ENCODE results near the gene SRC.
"Not testable (repeated sequence)": the region's sequence is repeated elsewhere in the genome, so short reads cannot be mapped to it uniquely, and the experiment has no call there.

Gene SRC

DNA sequence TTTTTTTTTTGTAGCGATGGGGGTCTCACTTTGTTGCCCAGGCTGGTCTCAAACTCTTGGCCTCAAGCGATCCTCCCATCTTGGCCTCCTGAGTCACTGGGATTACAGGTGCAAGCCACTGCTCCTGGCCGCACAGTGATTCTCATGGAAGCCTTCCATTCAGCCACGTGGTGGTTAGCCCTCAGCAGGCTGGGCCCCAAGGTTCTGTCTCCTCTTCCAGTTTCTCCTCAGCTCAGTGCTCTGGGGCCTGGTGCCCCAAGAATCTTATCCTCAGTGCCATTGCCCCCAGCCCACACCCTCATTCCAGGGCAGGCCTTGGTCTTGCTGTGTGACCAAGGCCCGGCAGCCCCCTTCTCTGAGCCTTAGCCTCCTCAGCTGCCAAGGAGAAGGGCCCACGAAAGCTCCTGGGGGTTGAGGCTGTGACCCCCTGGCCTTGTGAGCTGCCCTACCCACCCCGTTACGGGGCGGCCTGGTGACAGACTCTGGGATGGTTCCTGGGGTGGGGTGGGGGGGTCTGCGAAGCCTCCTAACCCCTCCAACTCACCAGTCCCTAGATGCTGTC, 16.4 kb downstream of the SRC start:
- DNase-seq (ENCODE audit: low read depth in 1 of 2, low spot score in 1 of 2) = no peak

DNA sequence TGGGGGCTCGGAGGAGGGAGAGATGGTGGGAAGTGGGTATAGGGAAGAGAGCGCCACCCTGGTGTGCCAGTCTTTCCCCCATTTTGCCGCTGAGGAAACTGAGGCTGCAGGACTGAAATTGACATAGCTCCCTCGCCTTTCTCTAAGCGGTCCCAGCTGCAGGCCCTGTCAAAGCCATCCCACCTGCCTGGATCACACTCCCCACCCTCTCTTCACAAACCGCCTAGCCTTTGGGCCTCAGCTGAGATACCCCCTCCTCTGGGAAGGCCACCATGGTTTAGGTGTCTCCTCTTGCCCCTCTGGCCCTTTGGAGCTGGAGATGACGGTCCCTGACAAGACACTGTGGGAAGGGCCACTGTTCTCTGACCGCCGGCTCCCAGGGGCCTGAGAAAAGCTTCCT, 16.9 kb downstream of the SRC start:
- DNase-seq (ENCODE audit: low read depth in 1 of 2, low spot score in 1 of 2) = no peak

DNA sequence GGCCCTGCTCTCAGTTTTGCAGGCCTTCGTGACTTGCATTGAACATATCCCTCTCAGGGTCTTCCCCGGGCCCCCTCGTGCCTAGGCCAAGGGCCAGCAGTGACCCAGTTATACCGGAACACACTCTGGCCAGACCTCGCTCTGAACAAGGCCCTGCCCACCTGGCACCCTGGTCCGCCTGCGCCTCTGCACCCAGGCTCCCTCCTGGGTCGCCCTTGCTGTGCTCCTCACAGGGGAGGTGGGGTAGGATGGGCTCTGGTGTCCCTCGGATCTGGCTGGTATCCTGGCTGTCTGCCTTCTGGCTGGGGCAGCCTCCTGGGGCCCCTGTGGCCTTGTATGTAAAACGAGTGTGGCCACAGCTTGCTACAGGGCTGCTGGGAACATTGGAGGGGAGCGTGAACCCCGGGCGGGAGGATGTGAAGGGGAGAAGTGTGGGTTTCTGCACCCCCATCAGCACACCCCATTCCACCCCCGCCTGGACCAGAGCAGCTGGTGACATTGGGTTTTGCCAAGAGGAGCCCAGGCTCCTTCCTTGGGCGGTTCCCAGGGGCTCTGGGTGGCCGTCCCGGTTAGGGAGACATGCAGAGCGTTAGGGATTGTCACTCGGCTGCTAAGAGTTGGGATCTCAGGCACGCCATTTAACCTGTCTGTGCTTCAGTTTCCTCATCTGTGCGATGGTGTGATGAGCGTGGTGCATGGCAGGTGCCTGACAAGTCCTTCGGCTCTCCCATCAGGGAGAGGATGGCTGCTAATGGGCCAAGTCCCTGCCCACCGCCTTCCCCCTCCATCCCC, 17.5 kb downstream of the SRC start:
- DNase-seq (ENCODE audit: low read depth in 1 of 2, low spot score in 1 of 2) = no peak

DNA sequence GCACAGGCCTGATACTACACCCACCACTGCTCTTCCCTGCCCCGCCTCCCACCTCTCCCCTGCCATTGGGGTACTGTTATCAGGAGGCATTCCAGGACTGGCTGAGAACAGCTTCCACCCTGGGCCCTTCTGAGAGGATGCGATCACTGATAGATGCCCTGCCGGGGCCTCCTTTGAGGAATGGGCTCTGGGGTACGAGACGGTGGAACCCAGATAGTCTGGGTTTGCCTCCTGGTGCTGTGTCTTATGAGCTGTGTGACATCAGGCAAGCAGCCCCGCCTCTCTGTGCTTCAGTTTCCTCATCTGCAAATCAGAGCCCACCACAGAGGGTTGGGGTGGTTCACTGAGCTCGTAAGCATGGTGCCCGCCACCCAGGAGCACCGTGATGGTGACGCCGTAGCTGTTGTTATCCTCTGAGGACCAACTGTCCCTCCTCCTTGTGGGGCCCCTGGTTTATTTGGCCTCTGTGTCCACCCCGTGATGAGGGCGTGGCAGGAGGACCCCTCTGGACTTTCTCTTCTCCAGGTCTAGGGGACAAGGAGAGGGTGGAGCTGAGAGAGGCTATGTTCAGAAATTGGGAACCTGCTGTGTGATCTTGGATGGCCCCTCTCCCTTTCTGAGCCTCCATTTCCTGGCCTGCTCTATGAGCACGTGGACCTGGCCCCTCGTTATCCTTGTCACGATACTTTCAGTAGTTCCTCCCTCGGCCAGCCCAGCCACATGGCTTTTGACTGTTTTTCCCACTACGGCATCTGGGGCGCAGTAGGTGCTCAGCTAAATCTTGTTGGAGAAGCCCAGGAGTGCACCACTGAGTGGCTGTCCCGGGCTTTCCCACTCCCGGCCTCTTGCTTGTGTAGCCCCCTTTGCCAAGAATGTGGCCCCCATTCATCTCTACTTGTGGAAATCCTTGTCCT, 18.3 kb downstream of the SRC start:
- DNase-seq (ENCODE audit: low read depth in 1 of 2, low spot score in 1 of 2) = no peak

DNA sequence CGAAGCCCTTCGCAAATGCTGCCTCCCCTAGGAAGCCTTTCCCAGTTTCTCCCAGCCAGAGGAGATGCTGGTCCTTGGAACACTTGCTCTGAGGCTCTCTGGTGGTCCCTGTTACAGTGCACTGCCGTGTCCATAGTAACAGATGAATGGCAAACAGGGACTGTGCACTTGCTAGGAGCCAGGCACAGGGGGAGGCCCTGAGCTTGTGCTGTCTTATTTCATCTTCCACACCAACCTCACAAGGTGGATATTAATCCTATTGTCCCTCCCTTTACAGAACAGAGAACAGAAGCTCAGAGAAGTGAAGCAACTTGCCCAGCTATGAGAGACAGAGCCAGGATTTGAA, 19.0 kb downstream of the SRC start:
- DNase-seq (ENCODE audit: low read depth in 1 of 2, low spot score in 1 of 2) = no peak

DNA sequence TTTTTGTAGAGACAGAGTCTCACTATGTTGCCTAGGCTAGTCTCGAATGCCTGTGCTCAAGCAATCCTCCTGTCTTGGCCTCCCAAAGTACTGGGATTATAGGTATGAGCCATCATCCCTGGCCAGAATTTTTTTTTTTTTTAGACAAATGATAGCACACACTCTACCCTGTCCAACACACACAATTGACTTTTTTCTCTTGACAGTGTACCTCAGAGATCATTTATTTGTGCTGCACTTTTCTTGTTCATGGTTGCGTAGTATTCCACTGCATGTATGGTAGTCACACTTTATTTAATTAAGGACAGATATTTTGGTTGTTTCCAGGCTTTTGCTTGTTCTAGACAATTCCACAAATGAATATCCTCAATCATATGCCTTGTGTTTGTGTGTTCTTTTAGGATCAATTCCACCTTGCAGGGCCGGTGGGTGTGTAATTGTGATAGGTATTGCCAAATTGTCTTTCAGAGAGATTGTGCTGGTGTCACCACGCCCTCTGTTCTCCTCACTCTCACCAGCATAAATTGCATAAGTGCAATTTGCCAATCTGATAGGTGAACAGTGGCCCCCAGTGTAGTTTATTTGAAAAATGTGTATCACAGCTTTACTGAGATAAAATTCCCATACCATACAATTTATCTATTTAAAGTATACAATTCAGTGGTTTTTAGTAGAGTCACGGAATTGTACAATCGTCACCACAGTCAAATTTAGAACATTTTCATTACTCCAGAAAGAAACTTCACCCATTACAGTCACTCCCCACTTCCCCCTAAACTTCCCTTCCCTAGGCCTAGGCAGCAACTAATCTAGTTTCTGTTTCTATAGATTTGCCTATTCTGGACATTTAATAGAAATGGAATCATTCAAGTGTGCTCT, 20.1 kb downstream of the SRC start:
- DNase-seq (ENCODE audit: low read depth in 1 of 2, low spot score in 1 of 2) = no peak

DNA sequence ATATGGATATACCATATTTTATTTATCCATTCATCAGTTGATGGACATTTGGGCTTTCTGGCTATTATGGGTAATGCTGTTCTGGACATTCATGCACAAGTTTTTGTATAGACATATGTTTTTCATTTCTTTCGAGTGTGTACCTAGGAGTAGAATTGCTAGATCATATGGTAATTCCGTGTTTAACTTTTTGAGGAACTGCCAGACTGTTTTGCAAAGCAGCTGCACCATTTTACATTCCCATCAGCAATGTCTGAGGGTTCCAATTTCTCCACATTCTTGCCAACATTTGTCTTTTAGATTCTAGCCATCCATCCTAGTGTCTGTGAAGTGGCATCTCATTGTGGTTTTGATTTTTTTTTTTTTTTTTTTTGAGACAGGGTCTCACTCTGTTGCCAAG, 20.8 kb downstream of the SRC start:
- DNase-seq (ENCODE audit: low read depth in 1 of 2, low spot score in 1 of 2) = no peak

DNA sequence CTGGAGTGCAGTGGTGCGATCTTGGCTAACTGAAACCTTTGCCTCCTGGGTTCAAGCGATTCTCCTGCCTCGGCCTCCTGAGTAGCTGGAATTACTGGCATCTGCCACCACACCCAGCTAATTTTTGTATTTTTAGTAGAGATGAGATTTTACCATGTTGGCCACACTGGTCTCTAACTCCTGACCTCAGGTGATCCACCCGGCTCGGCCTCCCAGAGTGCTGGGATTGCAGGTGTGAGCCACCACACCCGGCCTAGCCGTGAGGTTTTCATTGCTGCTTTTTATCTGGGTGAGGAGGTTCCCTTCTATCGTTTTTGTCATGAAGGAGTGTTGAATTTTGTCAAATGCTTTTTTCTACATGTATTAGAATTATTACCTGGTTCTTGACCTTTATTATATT, 23.9 kb downstream of the SRC start:
- DNase-seq (ENCODE audit: low read depth in 1 of 2, low spot score in 1 of 2) = no peak

DNA sequence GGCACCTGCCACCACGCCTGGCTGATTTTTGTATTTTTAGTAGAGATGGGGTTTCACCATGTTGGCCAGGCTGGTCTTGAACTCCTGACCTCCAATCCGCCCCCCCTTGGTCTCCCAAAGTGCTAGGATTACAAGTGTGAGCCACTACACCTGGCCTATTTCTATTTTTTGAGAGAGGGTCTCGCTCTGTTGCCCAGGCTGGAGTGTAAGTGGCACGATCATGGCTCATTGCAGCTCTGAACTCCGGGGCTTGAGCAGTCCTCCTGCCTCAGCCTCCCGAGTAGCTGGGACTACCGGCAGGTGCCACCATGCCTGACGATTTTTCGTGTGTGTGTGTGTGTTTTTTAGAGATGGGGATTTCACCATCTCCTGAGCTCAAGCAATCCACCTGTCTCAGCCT, 25.9 kb downstream of the SRC start:
- DNase-seq (ENCODE audit: low read depth in 1 of 2, low spot score in 1 of 2) = not testable (repeated sequence)

DNA sequence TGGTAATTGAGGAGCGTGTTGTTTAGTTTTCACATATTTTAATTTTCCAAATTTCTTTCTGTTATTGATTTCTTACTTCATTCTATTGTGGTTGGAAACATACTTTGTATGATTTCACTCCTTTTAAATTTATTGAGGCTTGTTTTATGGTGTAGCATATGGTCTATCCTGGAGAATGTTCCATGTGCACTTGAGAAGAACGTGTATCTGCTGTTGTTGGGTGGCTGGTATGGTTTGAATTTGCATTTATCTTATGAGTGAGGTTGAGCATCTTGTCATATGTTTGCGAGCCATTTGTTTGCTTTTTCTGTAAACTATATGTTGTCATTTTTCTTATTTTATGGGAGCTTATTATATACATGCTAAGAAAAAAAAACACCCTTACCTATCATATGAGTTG, 26.5 kb downstream of the SRC start:
- no peak for DNase-seq (ENCODE audit: low read depth in 1 of 2, low spot score in 1 of 2)

DNA sequence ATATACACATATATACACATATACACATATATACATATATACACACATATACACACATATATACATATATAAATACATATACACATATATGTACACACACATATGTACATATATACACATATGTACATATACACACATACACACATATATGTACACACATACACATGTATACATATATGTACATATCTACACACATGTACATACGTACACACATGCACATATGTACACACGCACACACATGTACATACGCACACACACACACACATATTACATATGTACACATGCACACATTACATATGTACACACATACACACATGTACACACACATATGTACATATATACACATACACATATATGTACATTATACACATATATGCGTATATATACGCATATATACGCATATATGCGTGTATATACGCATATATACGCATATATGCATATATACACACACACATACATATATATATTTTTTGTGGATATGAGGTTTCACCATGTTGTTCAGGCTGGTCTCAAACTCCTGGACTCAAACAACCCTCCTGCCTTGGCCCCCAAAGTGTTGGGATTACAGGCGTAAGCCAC, 27.2 kb downstream of the SRC start:
- no peak for DNase-seq (ENCODE audit: low read depth in 1 of 2, low spot score in 1 of 2)

DNA sequence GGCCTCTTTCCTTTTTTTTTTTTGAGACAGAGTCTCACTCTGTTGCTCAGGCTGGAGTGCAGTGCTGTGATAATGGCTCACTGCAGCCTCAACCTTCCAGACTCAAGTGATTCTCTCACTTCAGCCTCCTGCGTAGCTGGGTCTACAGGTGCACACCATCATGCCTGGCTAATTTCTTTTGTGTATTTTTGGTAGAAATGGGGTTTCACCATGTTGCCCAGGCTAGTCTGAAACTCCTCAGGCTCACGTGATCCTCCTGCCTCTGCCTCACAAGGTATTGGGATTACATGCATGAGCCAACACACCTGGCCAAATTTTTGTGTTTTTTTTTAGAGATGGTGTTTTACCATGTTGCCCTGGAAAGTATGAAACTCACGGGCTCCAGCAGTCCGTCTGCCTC, 29.3 kb downstream of the SRC start:
- DNase-seq (ENCODE audit: low read depth in 1 of 2, low spot score in 1 of 2) = no peak

DNA sequence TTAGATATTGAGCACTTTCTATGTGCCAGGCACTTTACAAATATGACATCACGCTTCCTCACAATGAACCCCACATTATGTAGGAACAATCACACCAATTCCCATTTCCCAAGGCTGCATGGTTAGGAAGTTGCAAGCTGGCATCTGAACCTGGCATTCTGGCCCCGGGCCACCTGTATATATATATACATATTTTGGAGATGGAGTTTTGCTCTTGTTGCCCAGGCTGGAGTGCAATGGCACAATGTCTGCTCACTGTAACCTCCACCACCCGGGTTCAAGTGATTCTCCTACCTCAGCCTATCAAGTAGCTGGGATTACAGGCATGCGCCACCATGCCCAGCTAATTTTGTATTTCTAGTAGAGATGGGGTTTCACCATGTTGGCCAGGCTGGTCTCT, 30.4 kb downstream of the SRC start:
- DNase-seq (ENCODE audit: low read depth in 1 of 2, low spot score in 1 of 2) = no peak

DNA sequence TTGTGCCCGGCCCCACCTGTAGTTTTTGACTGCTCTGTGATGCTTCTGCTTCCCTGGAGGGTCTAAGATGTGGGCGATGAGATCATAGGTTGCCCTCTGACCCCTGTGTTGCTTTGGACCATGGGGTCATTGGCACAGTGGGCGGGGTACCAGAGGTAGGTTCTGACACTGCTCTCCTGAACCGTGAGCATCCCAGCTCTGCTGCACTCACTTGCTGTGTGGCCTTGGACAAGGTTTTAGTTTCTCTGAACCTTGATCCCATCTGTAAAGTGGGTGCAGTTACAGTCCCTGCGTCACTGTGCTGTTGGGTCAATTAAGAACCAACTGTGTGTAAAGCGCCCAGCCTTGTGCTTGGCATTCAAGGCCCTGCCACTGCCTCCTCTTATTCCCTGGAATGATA, 30.9 kb downstream of the SRC start:
- no peak for DNase-seq (ENCODE audit: low read depth in 1 of 2, low spot score in 1 of 2)

DNA sequence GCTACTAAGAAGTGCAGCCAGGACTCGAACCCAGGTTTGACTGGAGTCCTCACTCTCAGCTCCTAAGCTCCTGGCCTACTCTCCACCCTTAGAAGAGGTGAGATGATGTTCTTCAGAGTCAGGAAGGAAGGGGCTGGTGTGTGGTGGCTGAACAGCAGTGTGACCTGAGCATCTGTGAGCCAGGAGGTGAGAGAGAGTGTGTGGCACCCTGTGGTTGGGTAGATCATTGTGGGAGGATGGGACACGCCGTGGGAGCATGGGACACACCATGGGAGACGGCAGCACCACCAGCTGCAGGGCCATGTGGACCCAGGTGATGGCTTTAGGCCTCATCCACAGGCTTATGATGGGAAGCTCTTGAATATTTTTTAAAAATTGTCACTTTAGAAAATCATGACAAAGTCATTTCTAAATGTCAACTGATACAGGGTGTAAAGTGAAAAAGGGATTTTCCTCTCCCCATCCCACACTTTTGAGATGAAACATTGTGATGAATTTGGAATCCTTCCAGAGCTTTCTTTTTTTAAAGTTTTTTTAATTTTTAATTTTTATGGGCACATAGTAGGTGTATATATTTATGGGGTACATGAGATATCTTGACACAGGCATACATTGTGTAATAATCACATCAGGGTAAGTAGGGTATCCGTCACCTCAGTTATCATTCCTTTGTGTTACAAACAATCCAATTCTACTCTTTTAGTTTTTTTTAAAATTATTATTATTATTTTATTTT, 31.6 kb downstream of the SRC start:
- no peak for DNase-seq (ENCODE audit: low read depth in 1 of 2, low spot score in 1 of 2)

DNA sequence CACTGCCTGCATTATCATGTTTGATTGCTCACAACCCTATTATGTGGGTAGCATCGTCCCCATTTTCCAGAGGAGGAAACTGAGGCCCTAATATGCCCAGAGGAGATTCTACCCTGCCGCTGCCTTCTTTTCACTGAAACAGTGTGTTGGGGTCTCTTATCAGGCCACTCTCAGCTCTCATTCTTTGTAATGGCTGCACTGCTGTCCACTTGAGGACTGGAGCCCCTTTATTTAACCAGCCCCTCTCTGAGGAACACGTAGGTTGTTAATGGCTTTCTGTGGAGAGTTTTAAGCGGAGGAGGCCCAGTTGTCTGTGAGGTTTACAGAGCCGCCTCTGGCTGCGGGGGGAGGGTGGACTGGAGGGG, 32.5 kb downstream of the SRC start:
- DNase-seq (ENCODE audit: low read depth in 1 of 2, low spot score in 1 of 2) = no peak

DNA sequence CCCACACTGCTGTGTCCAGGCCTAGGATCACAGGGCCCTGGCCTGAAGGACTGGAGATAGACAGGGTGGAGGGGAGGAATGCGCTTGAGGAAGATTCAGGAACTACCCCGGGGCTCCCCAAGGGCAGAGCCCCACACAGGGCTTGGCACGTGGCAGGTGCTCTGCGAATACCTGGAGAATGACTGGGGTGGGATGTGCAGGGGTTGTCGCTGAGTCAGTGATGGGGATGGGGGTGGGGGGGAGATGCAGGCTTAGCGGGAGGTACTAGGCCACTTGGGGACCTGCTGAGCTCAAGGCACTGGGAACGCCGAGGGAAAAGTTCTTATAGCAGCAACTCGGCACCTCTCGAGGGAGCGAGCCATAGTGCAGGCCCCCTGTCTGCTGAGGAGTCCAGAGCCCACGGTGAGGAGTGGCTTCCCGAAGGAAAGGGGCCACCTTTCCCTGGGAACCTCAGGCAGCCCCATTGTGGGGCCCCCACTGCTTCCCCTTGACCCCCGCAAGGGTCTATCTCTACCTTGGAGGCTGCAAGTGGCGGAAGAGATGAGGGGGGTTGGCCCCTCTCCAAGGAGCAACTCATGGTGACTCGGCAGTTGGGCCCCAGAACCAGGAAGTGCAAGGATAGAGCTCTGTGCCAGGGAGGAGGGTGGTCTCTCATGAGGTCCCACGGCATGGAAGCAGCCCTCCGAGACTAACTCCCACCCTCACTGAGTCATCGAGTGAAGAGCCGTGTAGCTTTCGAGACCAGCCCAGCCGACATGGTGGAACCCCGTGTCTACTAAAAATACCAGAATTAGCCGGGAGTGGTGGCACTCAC, 33.1 kb downstream of the SRC start:
- no peak for DNase-seq (ENCODE audit: low read depth in 1 of 2, low spot score in 1 of 2)

DNA sequence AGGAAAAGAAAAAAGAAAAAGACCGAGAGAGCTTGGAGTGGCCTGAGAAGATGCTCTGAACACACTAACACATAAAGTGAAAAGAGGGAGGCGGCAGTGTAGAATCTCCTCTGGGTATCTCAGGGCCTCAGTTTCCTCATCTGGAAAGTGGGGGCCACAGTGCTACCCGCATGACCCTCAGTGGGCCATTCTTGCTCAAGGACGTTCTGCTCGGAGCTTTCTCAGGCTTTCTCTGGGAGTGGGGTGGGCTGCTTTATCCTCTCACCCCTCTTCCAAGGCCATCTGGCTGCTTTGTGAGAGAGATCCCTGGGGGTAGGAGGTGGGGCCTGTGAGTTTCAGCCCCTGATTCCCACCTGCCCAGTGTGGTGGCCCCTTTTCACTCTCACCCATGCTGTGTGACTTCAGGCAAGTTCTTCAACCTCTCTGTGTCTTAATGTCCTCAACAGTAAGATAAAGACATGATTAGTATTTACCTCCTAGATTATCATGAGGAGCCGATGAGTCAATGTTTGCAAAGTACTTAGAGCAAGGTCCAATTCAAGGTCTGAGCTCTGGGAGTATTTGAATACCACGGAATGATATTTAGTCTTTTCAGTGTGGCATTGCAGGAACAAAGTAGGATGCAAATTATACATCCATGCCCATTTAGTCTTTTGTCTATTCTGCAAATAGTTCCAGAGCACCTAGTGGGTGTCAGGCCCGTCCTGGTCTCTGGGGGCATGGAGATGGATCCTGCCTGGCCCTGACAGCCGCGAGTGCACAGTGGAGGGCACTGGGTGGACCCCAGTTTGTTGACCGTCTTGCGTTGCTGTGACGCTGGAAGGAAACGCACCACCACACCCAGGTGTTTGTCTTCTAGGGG, 34.3 kb downstream of the SRC start:
- DNase-seq (ENCODE audit: low read depth in 1 of 2, low spot score in 1 of 2) = no peak

Measured in activated CD4-positive, alpha-beta T cell treated with anti-CD3 and anti-CD28 coated beads, Interleukin-2, amount 50 U/mL, for 24 hours (primary cell).